Ramos (cell line): ENCODE data around the gene FKBP6.
"Not testable (repeated sequence)": the region's sequence is repeated elsewhere in the genome, so short reads cannot be mapped to it uniquely, and the experiment has no call there.

Experiments used
- in situ Hi-C: fragments of 300-500 bp; cut with MboI; formaldehyde crosslinking; loops from one replicate; pipeline ENCODE4 v1.14.3; 2022; ENCODE audit warnings: low sequenced_read_pairs; ENCODE audit not compliant: unreplicated experiment

The FKBP6 gene

DNA sequence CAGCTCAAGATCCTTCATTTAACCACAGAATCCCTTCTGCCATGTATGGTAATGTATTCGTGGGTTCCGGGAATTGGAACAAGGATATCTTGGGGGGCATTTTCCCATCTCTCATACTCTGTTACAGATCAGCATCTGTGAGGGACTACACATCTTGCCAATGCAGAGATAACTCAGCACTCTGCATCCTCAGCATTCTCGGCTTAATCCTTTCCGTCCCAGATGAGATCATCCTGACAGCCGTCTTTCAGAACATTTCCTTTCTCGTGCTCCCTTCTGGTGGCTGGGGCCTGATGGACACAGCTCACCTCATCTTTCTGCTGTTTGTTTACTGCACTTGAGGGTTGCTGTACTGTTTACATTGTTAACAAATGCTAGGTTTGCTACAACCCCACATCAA lies 25.3 kb downstream of the FKBP6 start:
- in situ Hi-C loops, result no loop called here

DNA sequence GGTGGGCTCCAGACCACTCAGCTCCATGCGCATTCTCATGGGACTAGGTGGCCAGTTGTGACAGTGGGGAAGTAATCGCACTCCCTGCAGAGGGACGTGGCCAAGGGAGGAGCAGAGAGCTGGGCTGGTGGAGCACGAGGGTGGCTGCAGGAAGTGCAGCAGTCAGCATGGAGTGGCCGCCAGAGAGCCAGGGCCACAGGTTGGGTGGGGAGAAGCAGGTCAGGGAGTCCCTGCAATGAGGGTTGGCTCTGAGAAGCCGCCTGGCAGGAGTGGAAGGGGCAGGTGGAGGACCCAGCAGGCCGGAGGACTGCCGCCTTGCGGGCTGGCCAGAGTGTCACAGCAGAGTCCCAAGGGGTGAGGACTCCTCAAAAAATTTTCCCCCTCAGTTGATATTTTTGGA lies 26.2 kb downstream of the FKBP6 start:
- in situ Hi-C loops, result no loop called here

DNA sequence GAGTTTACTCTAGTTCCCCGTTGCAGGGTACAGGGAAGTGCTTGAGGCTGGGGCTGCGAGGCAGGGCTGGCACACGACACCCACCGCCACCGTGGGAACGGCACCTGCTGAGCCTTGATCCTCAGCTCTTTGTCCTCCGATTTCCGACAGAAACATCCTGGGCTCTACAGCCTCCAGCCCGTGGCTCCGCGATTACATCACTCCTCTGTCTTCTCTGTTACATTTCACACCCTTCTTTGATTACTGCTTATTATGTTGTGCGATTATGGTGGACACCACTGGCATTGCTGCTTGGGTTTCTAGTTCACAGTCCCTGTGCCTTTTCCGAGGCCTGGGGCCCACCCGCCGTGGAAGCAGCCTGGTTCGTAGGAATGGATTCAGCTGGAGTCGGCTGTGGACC lies 26.9 kb downstream of the FKBP6 start:
- in situ Hi-C loops, result no loop called here

DNA sequence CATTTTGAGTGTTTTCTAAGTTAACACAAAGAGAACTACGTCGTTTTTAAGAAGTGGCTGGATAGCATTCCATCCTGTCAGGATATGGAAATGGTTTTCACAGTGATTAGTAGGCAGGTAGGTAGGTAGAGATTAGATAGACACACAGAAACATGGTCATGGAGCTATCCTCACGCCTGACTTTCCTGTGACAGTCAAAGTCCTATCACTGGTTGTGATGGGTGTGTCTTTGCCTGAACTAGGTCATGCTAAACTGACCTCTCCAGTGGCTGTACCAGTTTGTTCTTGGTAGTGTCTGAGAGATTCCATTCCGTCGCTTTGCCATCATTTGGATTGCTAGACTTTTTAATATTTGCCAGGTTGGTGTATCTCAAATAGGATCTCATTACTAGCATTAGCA lies 28.2 kb downstream of the FKBP6 start:
- in situ Hi-C loops, result no loop called here

DNA sequence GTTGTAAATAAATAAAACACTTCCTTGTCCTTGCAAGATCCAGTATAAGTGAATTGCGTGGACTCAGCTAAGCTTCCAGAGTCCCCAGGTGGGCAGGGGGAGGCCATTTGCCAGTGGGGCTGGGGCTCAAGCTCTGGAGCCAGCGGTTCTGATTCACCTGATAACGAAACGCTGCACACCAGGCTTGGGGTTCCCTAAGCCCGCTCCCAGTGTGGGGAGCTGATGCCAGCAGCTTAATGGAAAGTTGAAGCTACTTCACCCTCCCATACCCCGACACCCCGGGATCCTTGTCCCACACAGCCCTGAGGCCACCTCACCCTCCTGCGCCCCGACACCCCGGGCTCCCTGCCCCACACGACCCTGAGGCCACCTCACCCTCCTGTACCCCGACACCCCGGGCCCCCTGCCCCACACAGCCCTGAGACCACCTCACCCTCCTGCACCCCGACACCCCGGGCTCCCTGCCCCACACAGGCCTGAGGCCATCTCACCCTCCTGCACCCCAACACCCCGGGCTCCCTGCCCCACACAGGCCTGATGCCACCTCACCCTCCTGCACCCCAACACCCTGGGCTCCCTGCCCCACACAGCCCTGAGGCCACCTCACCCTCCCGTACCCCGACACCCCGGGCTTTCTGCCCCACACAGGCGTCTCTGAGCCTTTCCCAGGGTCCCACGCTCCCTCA lies 30.8 kb downstream of the FKBP6 start:
- in situ Hi-C loops, result no loop called here

DNA sequence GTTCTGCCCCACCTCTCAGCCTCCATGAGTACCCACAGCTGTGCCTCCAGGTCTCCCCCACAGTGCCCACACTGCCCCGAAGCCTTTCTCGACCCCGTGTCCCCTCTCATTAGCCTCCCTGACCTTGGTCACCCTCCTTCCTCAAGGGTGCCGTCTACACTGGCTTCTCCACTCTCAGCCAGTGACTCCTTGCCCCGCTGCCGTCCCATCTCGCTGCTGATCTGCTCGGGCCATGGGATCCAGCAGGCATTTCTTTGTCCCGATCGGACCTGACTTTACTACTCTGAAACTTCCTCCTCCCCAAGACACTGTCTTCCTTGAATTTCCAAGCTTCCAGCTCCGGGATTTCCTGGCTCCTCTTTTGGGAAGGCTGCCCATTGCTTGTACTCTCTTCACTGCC lies 31.3 kb downstream of the FKBP6 start:
- in situ Hi-C loops, result no loop called here

DNA sequence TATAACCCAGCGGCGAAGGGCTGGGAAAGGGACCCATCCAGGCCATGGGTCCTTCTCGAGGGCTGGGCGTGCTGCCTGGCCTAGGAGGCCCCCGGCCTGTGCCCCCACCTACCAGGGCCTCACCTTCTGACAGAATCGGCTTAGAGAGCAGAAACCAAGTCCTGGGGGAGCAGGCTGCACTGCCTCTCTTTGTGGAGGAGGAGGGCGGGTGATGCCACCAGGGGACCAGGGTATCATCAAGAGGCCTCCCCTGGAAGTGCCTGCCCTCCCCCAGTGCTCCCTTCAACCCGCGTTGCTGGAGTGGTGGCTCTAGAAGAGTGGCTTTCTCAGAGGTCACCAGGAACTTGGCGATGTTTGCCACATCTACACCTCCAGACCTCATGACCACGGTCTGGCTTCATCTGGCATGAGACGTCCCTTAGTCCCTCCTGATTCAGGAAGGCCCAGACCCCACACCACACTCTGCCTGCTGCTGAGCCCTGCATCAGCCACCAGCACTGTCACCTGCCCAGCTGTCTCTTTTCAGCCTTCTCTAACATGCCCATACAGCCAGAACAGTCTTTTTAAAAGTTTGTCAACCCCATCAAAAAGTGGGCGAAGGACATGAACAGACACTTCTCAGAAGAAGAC lies 31.9 kb downstream of the FKBP6 start:
- in situ Hi-C loops, result no loop called here

DNA sequence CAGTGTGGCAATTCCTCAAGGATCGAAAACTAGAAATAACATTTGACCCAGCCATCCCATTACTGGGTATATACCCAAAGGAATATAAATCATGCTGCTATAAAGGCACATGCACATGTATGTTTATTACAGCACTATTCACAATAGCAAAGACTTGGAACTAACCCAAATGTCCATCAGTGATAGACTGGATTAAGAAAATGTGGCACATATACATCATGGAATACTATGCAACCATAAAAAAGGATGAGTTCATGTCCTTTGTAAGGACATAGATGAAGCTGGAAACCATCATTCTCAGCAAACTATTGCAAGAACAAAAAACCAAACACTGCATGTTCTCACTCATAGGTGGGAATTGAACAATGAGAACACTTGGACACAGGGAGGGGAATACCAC lies 32.6 kb downstream of the FKBP6 start:
- in situ Hi-C loops, result not testable (repeated sequence)

DNA sequence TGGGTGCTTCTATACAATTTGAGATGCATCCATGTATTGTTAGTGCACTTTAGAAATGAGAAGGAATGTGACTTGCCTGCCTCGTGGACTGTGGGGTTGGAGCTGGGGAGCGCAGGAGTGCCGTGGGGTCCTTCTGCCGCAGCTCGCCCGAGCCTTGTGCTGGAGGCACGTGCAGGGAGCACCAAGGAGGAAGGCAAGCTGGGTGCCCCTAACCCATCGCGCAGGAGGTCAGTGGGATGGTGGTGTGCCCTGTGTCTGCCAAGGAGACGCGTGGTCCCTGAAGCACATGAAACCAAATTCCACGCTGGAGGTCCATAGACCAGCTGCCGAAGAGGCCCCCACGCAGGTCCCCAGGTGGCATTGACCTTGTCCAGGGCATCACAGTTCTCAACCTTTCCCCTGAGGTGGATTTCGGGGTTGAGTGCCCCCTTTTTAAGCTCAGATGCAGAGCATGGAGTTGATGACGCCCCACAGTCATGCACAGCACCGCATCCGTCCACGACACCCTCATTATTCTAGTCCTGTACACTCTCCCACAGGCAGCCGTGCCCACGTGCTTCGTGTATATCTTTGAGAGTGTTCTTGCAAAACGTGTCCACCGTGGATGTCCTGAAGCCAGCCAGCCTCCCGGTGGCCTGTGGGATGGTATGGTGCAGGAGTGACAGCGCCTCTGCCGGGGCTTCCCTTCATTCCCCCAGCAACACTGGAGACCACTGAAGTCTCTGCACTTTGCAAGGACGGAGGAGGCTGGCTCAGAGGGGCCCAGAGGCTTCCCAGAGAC lies 35.5 kb downstream of the FKBP6 start:
- in situ Hi-C loops, result no loop called here

DNA sequence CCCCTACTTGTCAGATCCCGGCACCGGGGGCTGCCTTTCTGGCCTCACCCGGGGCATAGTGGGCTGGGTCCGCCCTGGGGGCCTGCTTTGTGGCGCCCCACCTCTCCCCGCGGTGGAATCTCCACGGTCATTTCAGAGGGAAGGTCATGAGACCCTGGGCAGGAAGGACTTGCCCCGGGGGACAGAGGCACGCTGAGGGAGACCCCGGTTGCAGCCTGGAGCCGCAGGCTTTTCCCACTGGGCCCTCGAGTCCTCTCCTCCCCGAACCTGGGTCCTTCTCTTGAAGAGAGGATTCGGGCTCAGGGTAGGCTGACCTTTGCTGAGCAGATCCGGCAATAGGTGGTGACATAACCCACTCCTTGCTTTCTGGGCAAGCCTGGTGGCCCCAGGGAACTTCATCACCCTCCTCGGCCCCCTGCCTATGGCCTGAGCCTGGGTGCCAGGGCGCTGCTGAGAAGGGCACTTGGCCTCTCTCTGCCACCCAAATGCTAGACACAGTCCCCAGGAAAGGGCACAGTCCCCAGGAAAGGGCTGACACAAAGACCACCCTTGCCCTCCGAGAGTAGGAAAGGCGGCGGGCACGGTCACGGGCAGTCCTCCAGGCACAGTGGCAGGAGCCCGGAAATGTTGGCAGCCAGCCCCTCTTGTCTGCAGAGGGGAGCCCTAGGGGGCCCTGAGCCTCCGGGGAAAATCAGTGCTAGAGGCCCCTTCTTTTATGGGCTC lies 36.2 kb downstream of the FKBP6 start:
- in situ Hi-C loops, result no loop called here

DNA sequence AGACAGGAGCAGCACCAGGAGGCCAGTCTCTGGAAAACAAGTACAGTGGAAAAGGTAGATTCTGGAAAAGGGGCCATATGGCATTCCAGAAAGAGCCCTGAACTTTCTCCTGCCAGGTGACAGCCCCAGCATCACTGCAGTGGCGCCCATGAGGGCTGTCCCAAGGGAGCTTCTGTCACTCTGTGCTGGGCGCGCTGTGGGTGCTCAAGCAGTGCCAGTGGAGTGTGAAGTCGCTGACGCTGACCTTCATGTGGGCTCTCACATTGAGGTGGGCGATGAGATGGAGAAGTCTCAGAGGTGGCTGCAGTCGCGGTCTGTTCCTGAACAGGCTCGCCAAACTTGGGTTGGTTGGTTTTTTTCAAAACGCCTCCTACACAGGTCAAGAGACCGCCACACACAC lies 38.2 kb downstream of the FKBP6 start:
- in situ Hi-C loops, result no loop called here

DNA sequence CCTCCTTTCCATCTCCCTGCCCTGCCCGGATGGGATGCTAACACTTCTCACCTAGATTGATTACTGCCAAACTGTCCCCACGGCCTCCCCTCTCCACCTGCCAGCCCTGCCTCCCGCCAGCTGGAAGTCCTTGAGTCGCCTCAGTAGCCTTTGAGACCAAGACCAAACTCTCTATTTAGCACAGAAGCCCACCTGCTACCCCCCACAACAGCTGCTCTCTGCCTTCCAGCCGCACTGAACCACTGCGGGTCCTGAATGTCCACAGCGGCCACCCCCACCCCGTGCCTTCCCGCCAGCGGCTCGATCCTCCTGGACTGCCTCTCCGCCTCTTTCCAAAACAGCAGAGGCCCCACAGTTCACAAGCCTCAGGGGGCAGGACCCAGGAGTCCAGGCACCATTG lies 39.0 kb downstream of the FKBP6 start:
- in situ Hi-C loops, result no loop called here

DNA sequence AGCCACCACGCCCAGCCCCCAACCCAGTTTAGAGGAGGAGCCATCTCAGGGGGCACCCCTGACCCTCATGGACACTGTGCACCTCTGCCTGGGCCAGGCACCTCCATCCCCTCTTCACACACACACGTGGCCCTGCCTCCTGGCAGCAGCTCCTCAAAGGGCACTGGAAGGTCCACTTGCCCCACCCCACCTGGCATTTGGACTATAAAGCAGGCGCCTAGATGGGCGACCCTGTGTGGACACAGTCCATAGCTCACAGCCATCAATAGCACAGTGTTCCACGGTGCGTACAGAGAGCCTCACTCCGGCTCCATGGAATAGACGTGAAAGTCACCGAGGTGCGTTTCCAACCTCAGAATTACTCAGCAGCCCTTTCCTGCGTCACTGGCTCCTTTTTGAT lies 41.0 kb downstream of the FKBP6 start:
- in situ Hi-C loops, result no loop called here

DNA sequence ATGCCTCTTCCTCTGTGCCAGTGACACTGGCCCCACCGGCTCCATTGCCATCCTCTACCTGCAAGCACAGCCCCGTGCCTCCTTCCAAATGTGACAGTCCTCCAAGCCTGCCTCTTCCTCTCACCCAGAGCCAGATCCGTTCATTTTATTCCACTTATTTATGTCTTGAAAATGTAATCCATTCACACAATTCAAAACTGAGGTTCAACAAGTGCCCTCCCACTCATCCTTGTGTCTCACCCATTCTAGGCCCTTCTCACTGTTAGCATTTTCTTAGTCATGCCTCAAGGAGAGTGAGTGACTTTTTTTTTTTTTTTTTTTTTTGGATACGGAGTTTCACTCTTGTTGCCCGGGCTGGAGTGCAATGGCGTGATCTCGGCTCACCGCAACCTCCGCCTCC lies 41.7 kb downstream of the FKBP6 start:
- in situ Hi-C loops, result no loop called here

DNA sequence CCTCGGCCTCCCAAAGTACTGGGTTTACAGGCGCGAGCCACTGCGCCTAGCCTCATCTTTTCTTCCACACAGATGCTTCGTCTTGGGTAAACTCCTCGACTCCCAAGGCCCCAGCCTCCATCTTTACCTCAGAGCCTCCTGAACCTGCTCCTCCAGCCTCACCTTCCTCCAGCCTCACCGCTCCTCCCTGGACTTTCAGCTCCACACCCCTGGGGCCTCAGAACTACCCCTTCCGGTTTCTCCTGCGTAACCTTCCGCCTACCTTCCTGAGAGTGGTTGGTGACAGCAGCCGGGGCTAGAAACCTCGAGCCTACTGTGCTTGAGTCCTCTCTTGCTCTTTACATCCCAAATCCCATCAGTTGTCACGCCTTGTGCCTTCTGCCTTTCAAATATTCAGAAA lies 45.8 kb downstream of the FKBP6 start:
- in situ Hi-C loops, result no loop called here

DNA sequence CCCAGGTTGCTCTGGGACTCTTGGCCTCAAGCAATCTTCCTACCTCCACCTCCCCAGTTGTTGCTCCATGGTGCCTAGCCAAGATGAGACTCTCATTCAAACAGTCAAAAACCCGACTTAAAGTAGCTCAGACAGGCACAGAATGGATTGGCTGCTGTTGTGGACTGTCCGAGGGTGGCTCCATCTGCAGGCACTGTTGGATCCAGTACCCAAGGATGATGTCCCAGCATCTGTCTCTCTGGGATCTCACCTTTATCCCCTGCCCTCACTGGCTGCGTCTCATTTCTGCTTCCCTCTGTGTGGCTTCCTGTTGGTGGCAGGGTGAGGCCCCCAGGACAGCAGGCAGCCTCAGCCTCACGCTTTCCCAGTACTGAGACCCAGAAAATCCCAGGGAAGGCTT lies 48.3 kb downstream of the FKBP6 start:
- in situ Hi-C loops, result not testable (repeated sequence)

DNA sequence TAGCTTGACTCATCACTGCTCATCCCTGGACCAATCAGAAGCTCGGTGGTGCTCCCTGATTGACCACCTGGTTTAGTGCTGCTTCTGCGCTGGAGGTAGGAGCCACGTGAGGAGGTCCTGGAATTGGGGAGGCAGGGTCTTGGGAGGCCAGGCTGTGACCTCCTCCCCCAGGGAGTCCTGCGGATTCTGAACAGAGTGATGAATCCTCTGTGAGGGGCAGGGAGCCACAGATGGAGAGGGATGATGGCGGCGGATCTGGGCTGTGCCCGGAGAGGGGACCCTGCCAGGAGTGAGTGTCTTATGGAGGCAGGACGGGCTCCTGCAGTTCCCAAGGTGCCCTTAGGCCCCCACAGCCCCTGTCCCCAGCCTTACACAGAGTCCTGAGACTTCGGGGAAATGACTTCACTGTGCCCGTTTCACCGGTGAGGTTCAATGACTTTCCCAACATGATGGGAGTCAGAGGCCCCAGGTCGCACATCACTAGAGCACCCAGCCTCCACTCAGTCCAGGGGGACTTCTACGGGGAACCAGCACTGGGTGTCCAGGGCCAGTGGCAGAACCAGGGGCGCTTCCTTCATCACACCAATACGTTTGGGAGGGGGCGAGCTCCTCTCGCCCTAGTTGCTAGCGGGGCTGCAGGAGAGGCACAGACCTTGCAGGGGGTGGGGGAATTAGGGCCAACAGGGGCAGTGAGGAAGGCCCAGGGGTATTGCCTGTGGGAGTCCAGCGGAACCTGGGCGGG lies 48.9 kb downstream of the FKBP6 start:
- in situ Hi-C loops, result no loop called here

DNA sequence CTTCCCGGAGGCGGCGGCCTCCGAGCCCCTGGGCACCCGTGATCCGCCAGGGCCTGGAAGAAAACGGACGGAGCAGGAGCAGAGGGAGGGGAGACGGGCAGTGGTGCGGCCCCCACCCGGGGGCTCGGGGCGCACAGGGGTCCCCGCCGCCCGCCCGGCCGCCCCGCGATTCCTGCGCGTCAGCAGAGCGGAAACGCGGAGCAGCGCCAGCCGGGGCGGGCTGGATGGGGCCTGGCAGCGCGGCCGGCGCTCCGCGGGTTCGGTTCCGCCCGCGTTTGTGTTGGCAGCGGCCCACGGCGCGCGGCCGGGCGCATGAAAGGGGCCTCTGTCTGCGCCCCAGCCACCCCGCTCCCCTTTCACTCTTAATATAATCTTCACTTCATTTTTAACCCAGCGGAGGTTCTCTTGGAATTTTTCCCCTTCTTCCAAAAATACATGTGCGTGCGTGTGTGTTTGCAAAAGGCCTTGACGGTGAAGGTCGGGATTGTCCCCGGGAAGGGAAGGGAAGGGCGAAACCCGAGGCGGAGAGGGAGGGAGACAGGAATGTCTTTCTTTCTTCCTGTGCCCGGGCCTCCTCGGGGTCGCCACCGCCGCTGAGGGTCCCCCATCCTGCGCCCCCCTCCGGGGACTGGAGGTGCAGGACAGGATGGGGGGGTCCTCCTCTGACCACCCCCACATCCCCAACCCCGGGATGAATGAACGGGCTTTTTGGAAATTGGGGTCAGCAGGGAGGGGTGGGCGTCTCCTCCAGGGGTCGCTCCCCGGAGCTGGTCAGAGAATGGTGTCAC lies 49.6 kb downstream of the FKBP6 start:
- in situ Hi-C loops, result not testable (repeated sequence)

DNA sequence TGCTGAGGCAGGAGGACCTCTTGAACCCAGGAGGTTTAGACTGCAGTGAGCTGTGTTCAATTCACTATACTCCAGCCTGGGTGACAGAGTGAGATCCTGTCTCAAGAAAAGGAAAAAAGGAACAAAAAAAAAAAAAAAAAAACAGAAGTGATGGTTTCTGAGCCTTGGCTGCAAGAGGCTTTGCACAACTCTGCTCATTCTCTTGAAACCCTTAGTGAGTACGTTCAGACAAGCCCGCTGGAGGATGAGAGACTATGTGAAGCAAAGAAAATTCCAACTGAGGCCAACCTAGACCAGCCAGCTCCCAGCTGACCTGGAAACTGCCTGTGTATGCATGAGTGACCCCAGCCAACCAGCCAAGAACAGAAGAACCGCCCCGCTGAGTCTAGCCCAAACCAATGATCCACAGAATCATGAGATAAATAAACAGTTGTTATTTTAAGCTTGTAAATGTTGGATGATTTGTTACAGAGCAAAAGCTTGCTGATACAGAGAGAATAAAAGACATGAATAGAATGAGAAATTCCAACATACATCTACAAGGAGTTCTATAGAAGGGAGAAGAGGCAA lies 55.1 kb downstream of the FKBP6 start:
- in situ Hi-C loops, result no loop called here
